ENCODE measurements around the gene SS18L1.

Gene SS18L1

GRCh38 chr20:62178316-62179161 lies 35.0 kb downstream of the SS18L1 start:
- peaks cover 6% of the 10 kb centered on the region for H3K4me1 ChIP-seq (ENCODE audit: control insufficient read depth, insufficient read depth, low read length)
- no peak overlapping the region for H3K27ac ChIP-seq (ENCODE audit: low read depth, low read length)
- no peaks in the 10 kb centered on the region for H3K27me3 ChIP-seq (ENCODE audit: control insufficient read depth, insufficient read depth, low read length)
- peaks cover 54% of the 10 kb centered on the region for H3K36me3 ChIP-seq (ENCODE audit: control insufficient read depth, insufficient read depth, low read length)
- H3K4me3 ChIP-seq (ENCODE audit: low read depth, low read length): no peak overlapping the region
- H3K9me3 ChIP-seq (ENCODE audit: control insufficient read depth, insufficient read depth, low read length): no peaks in the 10 kb centered on the region
- H3K9ac ChIP-seq (ENCODE audit: low read depth, low read length): no peak overlapping the region

GRCh38 chr20:62179162-62179504 lies 35.6 kb downstream of the SS18L1 start:
- Histone ChIP-seq H3K27ac (ENCODE audit: low read depth, low read length) (no peak overlapping the region), H3K9me3 (ENCODE audit: control insufficient read depth, insufficient read depth, low read length) (no peaks in the 10 kb centered on the region), H3K4me3 (ENCODE audit: low read depth, low read length) (no peak overlapping the region), H3K36me3 (ENCODE audit: control insufficient read depth, insufficient read depth, low read length) (peaks cover 52% of the 10 kb centered on the region), H3K9ac (ENCODE audit: low read depth, low read length) (no peak overlapping the region), H3K4me1 (ENCODE audit: control insufficient read depth, insufficient read depth, low read length) (peaks cover 6% of the 10 kb centered on the region), H3K27me3 (ENCODE audit: control insufficient read depth, insufficient read depth, low read length) (no peaks in the 10 kb centered on the region)

GRCh38 chr20:62181808-62182207 lies 38.2 kb downstream of the SS18L1 start:
- peaks cover 6% of the 10 kb centered on the region for H3K4me1 ChIP-seq (ENCODE audit: control insufficient read depth, insufficient read depth, low read length)
- peak overlapping the region; percentile 98 for H3K27ac ChIP-seq (ENCODE audit: low read depth, low read length)
- H3K9me3 ChIP-seq (ENCODE audit: control insufficient read depth, insufficient read depth, low read length): no peaks in the 10 kb centered on the region
- no peaks in the 10 kb centered on the region for H3K27me3 ChIP-seq (ENCODE audit: control insufficient read depth, insufficient read depth, low read length)
- H3K4me3 ChIP-seq (ENCODE audit: low read depth, low read length): peak overlapping the region; percentile 90
- peaks cover 27% of the 10 kb centered on the region for H3K36me3 ChIP-seq (ENCODE audit: control insufficient read depth, insufficient read depth, low read length)
- no peak overlapping the region for H3K9ac ChIP-seq (ENCODE audit: low read depth, low read length)

- peaks cover 21% of the 10 kb centered on the region for H3K36me3 ChIP-seq (ENCODE audit: control insufficient read depth, insufficient read depth, low read length)
- peaks cover 6% of the 10 kb centered on the region for H3K4me1 ChIP-seq (ENCODE audit: control insufficient read depth, insufficient read depth, low read length)
- no peaks in the 10 kb centered on the region for H3K9me3 ChIP-seq (ENCODE audit: control insufficient read depth, insufficient read depth, low read length)
- peak within 1 kb of the TSS; percentile 90 for H3K4me3 ChIP-seq (ENCODE audit: low read depth, low read length)
- H3K27me3 ChIP-seq (ENCODE audit: control insufficient read depth, insufficient read depth, low read length): no peaks in the 10 kb centered on the region
- H3K27ac ChIP-seq (ENCODE audit: low read depth, low read length): peak within 1 kb of the TSS; percentile 98
- peak within 1 kb of the TSS; percentile 94 for H3K9ac ChIP-seq (ENCODE audit: low read depth, low read length)
Observed at GRCh38 chr20:62182469-62183425, 39.2 kb downstream of the SS18L1 start, which contains the start of gene MTG2. TSS of gene MTG2 (plus strand) at chr20:62183028. CDS start at chr20:62193421, 10,393 bp downstream.

- Histone ChIP-seq H3K36me3 (ENCODE audit: control insufficient read depth, insufficient read depth, low read length) (peaks cover 20% of the 10 kb centered on the region), H3K9me3 (ENCODE audit: control insufficient read depth, insufficient read depth, low read length) (no peaks in the 10 kb centered on the region), H3K27ac (ENCODE audit: low read depth, low read length) (peak overlapping the region; percentile 98), H3K4me1 (ENCODE audit: control insufficient read depth, insufficient read depth, low read length) (peaks cover 6% of the 10 kb centered on the region), H3K27me3 (ENCODE audit: control insufficient read depth, insufficient read depth, low read length) (no peaks in the 10 kb centered on the region), H3K9ac (ENCODE audit: low read depth, low read length) (peak overlapping the region; percentile 94), H3K4me3 (ENCODE audit: low read depth, low read length) (peak overlapping the region; percentile 90)
Observed at GRCh38 chr20:62183426-62184142, 40.0 kb downstream of the SS18L1 start.

GRCh38 chr20:62186096-62186426 lies 42.5 kb downstream of the SS18L1 start:
- H3K9ac ChIP-seq (ENCODE audit: low read depth, low read length): no peak overlapping the region
- no peak overlapping the region for H3K4me3 ChIP-seq (ENCODE audit: low read depth, low read length)
- peaks cover 6% of the 10 kb centered on the region for H3K4me1 ChIP-seq (ENCODE audit: control insufficient read depth, insufficient read depth, low read length)
- H3K27ac ChIP-seq (ENCODE audit: low read depth, low read length): no peak overlapping the region
- no peaks in the 10 kb centered on the region for H3K9me3 ChIP-seq (ENCODE audit: control insufficient read depth, insufficient read depth, low read length)
- peaks cover 8% of the 10 kb centered on the region; the same call in 1 of the 2 replicates for H3K36me3 ChIP-seq (ENCODE audit: control insufficient read depth, insufficient read depth, low read length)
- no peaks in the 10 kb centered on the region for H3K27me3 ChIP-seq (ENCODE audit: control insufficient read depth, insufficient read depth, low read length)

GRCh38 chr20:62186887-62187866 lies 43.6 kb downstream of the SS18L1 start:
- no peaks in the 10 kb centered on the region for H3K4me1 ChIP-seq (ENCODE audit: control insufficient read depth, insufficient read depth, low read length)
- H3K9ac ChIP-seq (ENCODE audit: low read depth, low read length): no peak overlapping the region
- peaks cover 4% of the 10 kb centered on the region; the same call in 1 of the 2 replicates for H3K36me3 ChIP-seq (ENCODE audit: control insufficient read depth, insufficient read depth, low read length)
- no peaks in the 10 kb centered on the region for H3K9me3 ChIP-seq (ENCODE audit: control insufficient read depth, insufficient read depth, low read length)
- no peak overlapping the region for H3K27ac ChIP-seq (ENCODE audit: low read depth, low read length)
- H3K4me3 ChIP-seq (ENCODE audit: low read depth, low read length): no peak overlapping the region
- H3K27me3 ChIP-seq (ENCODE audit: control insufficient read depth, insufficient read depth, low read length): no peaks in the 10 kb centered on the region

- Histone ChIP-seq H3K4me3 (ENCODE audit: low read depth, low read length) (no peak overlapping the region), H3K9ac (ENCODE audit: low read depth, low read length) (no peak overlapping the region), H3K36me3 (ENCODE audit: control insufficient read depth, insufficient read depth, low read length) (peaks cover 19% of the 10 kb centered on the region), H3K27me3 (ENCODE audit: control insufficient read depth, insufficient read depth, low read length) (no peaks in the 10 kb centered on the region), H3K27ac (ENCODE audit: low read depth, low read length) (no peak overlapping the region), H3K9me3 (ENCODE audit: control insufficient read depth, insufficient read depth, low read length) (no peaks in the 10 kb centered on the region), H3K4me1 (ENCODE audit: control insufficient read depth, insufficient read depth, low read length) (no peaks in the 10 kb centered on the region)
Observed at GRCh38 chr20:62190639-62191411, 47.3 kb downstream of the SS18L1 start.

GRCh38 chr20:62191781-62192559 lies 48.4 kb downstream of the SS18L1 start:
- no peak overlapping the region for H3K4me3 ChIP-seq (ENCODE audit: low read depth, low read length)
- H3K27ac ChIP-seq (ENCODE audit: low read depth, low read length): no peak overlapping the region
- no peaks in the 10 kb centered on the region for H3K27me3 ChIP-seq (ENCODE audit: control insufficient read depth, insufficient read depth, low read length)
- no peaks in the 10 kb centered on the region for H3K9me3 ChIP-seq (ENCODE audit: control insufficient read depth, insufficient read depth, low read length)
- no peaks in the 10 kb centered on the region for H3K4me1 ChIP-seq (ENCODE audit: control insufficient read depth, insufficient read depth, low read length)
- no peak overlapping the region for H3K9ac ChIP-seq (ENCODE audit: low read depth, low read length)
- H3K36me3 ChIP-seq (ENCODE audit: control insufficient read depth, insufficient read depth, low read length): peaks cover 21% of the 10 kb centered on the region

All from HUES48 (cell line).